KMS-11 (cell line): Measurements from ENCODE around the gene RNF13.

Experiments used
- H2AFZ ChIP-seq: fragments of 200-600 bp; sonication (generic); 2 replicates; pipeline ENCODE4 v1.6.1; 2016; ENCODE audit warnings: antibody characterized with exemption, mixed run types, low read depth
- H3K27ac ChIP-seq: fragments of 200-600 bp; sonication (generic); 2 replicates; pipeline ENCODE4 v1.6.1; 2016; ENCODE audit warnings: mild to moderate bottlenecking, mixed run types
- H3K27me3 ChIP-seq: fragments of 200-600 bp; sonication (generic); 2 replicates; pipeline ENCODE4 v1.6.1; 2017; ENCODE audit warnings: mild to moderate bottlenecking, low read depth, mixed run types, moderate library complexity; ENCODE audit not compliant: insufficient read depth
- H3K36me3 ChIP-seq: fragments of 200-600 bp; sonication (generic); 2 replicates; pipeline ENCODE4 v1.6.1; 2017; ENCODE audit warnings: mild to moderate bottlenecking, mixed run types; ENCODE audit not compliant: insufficient read depth
- H3K4me1 ChIP-seq: fragments of 200-600 bp; sonication (generic); 2 replicates; pipeline ENCODE4 v1.6.1; 2016; ENCODE audit warnings: mild to moderate bottlenecking, low read depth, mixed run types; ENCODE audit not compliant: poor library complexity, severe bottlenecking
- H3K4me2 ChIP-seq: fragments of 200-600 bp; sonication (generic); 2 replicates; pipeline ENCODE4 v1.7.0; 2016; ENCODE audit warnings: mild to moderate bottlenecking, mixed run types
- H3K4me3 ChIP-seq: fragments of 200-600 bp; sonication (generic); IDR thresholded peaks from 2 replicates; pipeline ENCODE4 v1.6.1; 2017; ENCODE audit warnings: low read depth, low read length, mixed read lengths; ENCODE audit not compliant: insufficient read depth
- H3K79me2 ChIP-seq: fragments of 200-600 bp; sonication (generic); 2 replicates; pipeline ENCODE4 v1.6.1; 2016; ENCODE audit warnings: low read depth, mixed run types; ENCODE audit not compliant: insufficient read depth
- H3K9ac ChIP-seq: fragments of 200-600 bp; sonication (generic); 2 replicates; pipeline ENCODE4 v1.6.1; 2016; ENCODE audit warnings: mild to moderate bottlenecking, mixed run types
- H4K20me1 ChIP-seq: fragments of 200-600 bp; sonication (generic); 2 replicates; pipeline ENCODE4 v1.6.1; 2016; ENCODE audit warnings: mild to moderate bottlenecking, mixed run types; ENCODE audit not compliant: insufficient read depth
- TF ChIP-seq, protein P1 (sequence below): fragments of 200-600 bp; sonication (generic); conservative IDR thresholded peaks from 2 replicates; pipeline ENCODE4 v1.6.1; 2017; ENCODE audit warnings: low read depth, mild to moderate bottlenecking, antibody characterized with exemption, low read length, moderate library complexity, mixed read lengths

Gene RNF13, protein sequence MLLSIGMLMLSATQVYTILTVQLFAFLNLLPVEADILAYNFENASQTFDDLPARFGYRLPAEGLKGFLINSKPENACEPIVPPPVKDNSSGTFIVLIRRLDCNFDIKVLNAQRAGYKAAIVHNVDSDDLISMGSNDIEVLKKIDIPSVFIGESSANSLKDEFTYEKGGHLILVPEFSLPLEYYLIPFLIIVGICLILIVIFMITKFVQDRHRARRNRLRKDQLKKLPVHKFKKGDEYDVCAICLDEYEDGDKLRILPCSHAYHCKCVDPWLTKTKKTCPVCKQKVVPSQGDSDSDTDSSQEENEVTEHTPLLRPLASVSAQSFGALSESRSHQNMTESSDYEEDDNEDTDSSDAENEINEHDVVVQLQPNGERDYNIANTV

GRCh38 chr3:149812606-149813366 is at the start of gene RNF13:
RNF13 (plus strand) TSS chr3:149813215; CDS start chr3:149846027, 32,812 bp downstream.
- peak within 1 kb of the TSS; percentile 90 for H2AFZ ChIP-seq

DNA sequence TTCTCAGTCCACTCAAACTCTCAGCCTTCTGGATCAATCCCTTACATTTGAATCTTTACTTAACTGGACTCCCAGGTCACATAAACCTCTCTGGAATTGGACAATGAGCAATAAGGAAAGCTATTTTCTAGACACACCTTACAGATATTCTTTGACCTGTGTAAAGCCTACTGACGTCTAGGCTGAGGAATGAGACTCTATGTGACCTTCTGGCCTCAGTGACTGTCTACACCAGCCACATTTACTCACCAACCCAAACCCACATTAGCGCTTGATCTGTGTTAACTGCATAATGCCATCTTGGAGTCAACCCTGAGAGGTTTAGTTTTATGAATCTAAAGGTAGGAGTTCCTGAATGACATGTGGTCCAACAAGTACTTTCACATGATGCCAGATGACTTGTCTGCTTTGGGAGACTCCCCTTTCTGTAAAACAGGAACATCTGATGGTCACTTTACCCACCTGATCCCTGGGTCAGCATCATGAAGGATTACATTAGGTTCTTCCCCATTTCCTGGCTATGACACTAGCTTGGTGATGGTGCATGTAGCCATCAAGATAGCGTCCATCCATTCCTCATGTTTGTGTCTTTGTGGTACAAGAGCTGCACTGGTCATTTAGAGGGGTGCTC is 49.3 kb upstream of the RNF13 start:
- H3K4me3 ChIP-seq: no peak overlapping the region
- H4K20me1 ChIP-seq: no peaks in the 10 kb centered on the region
- H3K27ac ChIP-seq: no peak overlapping the region
- no peaks in the 10 kb centered on the region for H3K36me3 ChIP-seq
- H3K9ac ChIP-seq: no peak overlapping the region
- no peaks in the 10 kb centered on the region for H3K4me1 ChIP-seq
- no peaks in the 10 kb centered on the region for H3K27me3 ChIP-seq
- TF ChIP-seq, protein P1, sequence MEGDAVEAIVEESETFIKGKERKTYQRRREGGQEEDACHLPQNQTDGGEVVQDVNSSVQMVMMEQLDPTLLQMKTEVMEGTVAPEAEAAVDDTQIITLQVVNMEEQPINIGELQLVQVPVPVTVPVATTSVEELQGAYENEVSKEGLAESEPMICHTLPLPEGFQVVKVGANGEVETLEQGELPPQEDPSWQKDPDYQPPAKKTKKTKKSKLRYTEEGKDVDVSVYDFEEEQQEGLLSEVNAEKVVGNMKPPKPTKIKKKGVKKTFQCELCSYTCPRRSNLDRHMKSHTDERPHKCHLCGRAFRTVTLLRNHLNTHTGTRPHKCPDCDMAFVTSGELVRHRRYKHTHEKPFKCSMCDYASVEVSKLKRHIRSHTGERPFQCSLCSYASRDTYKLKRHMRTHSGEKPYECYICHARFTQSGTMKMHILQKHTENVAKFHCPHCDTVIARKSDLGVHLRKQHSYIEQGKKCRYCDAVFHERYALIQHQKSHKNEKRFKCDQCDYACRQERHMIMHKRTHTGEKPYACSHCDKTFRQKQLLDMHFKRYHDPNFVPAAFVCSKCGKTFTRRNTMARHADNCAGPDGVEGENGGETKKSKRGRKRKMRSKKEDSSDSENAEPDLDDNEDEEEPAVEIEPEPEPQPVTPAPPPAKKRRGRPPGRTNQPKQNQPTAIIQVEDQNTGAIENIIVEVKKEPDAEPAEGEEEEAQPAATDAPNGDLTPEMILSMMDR: no peak
- H2AFZ ChIP-seq: no peak overlapping the region
- no peak overlapping the region for H3K4me2 ChIP-seq
- no peaks in the 10 kb centered on the region for H3K79me2 ChIP-seq

More at GRCh38 chr3:149812606-149813366, at the start of gene RNF13:
- Histone ChIP-seq H4K20me1 (no peaks in the 10 kb centered on the region), H3K36me3 (no peaks in the 10 kb centered on the region), H3K9ac (peak within 1 kb of the TSS; percentile 98), H3K79me2 (peaks cover 47% of the 10 kb centered on the region), H3K27ac (peak within 1 kb of the TSS; percentile 98), H3K27me3 (no peaks in the 10 kb centered on the region), H3K4me3 (peak within 1 kb of the TSS; percentile 65), H3K4me1 (peaks cover 55% of the 10 kb centered on the region), H3K4me2 (peak within 1 kb of the TSS; percentile 94)
- TF ChIP-seq, protein P1: no peak

- no peaks in the 10 kb centered on the region for H3K36me3 ChIP-seq
- no peak overlapping the region for H3K4me2 ChIP-seq
- no peaks in the 10 kb centered on the region for H3K27me3 ChIP-seq
- no peaks in the 10 kb centered on the region for H4K20me1 ChIP-seq
- H3K79me2 ChIP-seq: no peaks in the 10 kb centered on the region
- H3K9ac ChIP-seq: no peak overlapping the region
- no peak overlapping the region for H2AFZ ChIP-seq
- TF ChIP-seq, protein P1: no peak
- H3K4me1 ChIP-seq: no peaks in the 10 kb centered on the region
- H3K4me3 ChIP-seq: no peak overlapping the region
- H3K27ac ChIP-seq: no peak overlapping the region
These were observed 48.7 kb upstream of the RNF13 start for GRCh38 chr3:149764302-149764701.

- Histone ChIP-seq H3K9ac (no peak overlapping the region), H3K4me2 (no peak overlapping the region), H3K27ac (no peak overlapping the region), H3K4me1 (no peaks in the 10 kb centered on the region), H4K20me1 (no peaks in the 10 kb centered on the region), H3K79me2 (no peaks in the 10 kb centered on the region), H3K36me3 (no peaks in the 10 kb centered on the region), H3K4me3 (no peak overlapping the region), H2AFZ (no peak overlapping the region), H3K27me3 (no peaks in the 10 kb centered on the region)
- TF ChIP-seq, protein P1: peak; percentile 46; the same call in 1 of the 2 replicates
These were observed 47.2 kb upstream of the RNF13 start for GRCh38 chr3:149765762-149766334.
